Lung microvascular endothelial cell (primary cell): ENCODE results near the gene CDC25C. TPM values are rescaled to one million over a fixed set of nuclear protein-coding genes. Genes with fewer than 3 reads are reported as not detected.
"Not testable (repeated sequence)": the region's sequence is repeated elsewhere in the genome, so short reads cannot be mapped to it uniquely, and the experiment has no call there.

Experiments
- DNase-seq, 2 donors: peaks; one replicate each; pipeline versions ENCODE4 v3.0.0 to v3.0.0-alpha.2; 2010; ENCODE audit warnings: low read depth in 2 of 2
- total RNA-seq: library from RNA; depleted of rRNA; stranded (reverse); fragments of >200 nt; gene quantifications from 2 replicates; pipeline ENCODE4 v1.2.1, GENCODE V29; 2014

CDC25C gene
- total RNA-seq, 1 donor from 2014 or later: 0.79 TPM

GRCh38 chr5:138276402-138277054, 55.1 kb downstream of the CDC25C start:
- DNase-seq: no peak

DNA sequence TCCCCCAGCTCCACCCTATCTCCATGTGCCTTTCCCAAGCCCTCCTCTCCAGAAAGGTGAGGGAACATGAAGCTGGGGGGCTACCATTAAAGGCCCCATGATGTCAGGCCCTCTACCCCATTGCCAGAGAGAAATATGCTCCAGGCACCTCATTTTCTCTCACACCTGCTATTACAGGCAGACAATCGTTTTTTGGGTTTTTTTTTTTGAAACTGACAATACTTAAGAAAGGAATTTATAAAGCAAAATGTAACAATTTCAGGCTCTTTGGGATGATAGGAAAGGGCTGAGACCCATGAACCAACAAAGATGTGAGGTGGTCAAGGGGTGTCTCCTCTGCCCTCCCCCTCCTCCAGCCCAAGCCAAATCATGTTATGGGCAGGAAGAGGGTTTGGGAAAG, 55.7 kb downstream of the CDC25C start:
- DNase-seq: no peak

GRCh38 chr5:138275379-138275782, 56.2 kb downstream of the CDC25C start:
- no peak for DNase-seq

- DNase-seq: no peak
These were observed 57.3 kb downstream of the CDC25C start, which contains the start of gene GFRA3 for GRCh38 chr5:138274189-138274853. Gene GFRA3 (minus strand): TSS chr5:138274621. CDS start chr5:138274424, 197 bp downstream.

DNA sequence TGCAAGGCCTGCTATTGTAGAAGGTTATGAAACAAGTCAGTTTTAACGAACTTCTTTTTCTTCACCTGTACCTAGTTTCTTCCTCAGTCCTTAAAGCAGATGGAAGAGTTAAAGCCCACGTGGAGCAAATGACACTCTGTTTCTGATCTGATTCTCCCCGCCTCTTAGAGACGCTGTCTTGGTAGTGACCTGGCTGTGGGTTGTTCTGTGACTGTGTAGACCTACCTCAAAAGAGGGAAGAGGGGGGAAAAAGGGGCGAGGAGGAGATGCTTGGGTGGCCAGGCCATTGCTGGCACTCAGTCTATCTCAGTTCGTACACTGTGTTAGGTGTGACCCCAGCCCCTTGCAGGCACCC, 57.8 kb downstream of the CDC25C start:
- no peak for DNase-seq

- DNase-seq: no peak
These were observed 58.9 kb downstream of the CDC25C start for GRCh38 chr5:138272681-138273080.

DNA sequence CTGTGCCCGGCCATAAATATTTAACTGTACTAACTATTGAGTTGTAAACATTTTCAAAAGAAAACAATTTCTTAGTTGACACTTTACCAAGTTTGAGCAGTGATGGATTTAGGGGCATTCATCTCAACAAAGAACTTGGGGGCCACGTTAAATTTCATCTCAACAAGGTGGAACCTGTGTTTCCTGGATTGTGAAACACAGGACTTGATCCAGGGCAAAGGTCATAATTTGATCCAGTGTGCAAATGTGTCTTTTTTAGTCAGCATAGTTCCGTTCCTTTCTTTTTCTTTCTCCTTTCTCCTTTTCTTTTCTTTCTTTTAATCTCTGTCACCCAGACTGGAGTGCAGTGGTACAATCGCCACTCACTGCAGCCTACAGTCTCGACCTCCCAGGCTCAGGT, 60.3 kb downstream of the CDC25C start:
- no peak for DNase-seq

GRCh38 chr5:138264183-138264582, 67.4 kb downstream of the CDC25C start:
- no peak for DNase-seq

GRCh38 chr5:138263581-138263980, 68.0 kb downstream of the CDC25C start:
- no peak for DNase-seq

- DNase-seq: peak; percentile 12 to 33
These were observed 72.8 kb downstream of the CDC25C start for GRCh38 chr5:138258704-138259292.

GRCh38 chr5:138257583-138257982, 74.0 kb downstream of the CDC25C start:
- DNase-seq: no peak

GRCh38 chr5:138252944-138253343, 78.7 kb downstream of the CDC25C start:
- DNase-seq: no peak

GRCh38 chr5:138247800-138248199, 83.8 kb downstream of the CDC25C start:
- not testable (repeated sequence) for DNase-seq

DNA sequence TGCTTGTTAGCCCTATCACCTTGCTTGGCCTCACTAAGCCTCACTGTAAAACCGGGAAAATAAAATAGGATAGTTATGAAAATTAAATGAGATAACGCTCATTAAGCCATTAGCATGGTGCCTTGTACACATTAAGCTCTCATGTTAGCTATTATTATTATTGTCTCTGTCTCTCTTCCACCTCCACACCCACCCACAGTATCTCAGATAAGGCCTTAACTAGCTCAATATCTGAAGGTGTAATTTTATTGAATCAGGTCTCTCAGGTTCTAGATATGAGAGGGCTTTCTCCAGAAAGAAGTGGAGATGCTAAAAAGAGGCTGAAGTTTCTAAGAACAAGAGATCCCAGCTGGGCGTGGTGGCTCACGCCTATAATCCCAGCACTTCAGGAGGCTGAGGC, 84.8 kb downstream of the CDC25C start:
- no peak for DNase-seq

- DNase-seq: no peak
These were observed 85.3 kb downstream of the CDC25C start for GRCh38 chr5:138246334-138246733.

GRCh38 chr5:138245717-138246116, 85.9 kb downstream of the CDC25C start:
- no peak for DNase-seq

DNA sequence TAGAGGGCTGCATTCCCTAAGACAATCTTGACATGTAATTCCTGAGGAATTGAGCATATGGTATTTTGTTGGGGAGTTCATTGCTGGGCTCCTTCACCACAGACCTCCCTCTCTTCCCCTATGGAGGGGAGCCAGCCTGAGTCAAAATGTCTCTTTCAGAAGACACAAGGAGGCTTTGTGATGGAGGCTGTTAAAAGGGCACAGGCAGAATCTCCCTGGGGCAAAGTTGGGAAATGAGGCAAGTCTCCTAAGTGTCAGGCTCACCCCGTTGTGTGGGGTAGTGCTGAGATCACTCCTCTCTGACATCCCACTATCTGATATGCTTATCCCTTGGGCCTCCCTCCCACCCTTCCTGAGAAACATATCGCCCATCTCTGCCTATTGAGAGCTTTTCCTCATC, 87.8 kb downstream of the CDC25C start:
- DNase-seq: no peak

DNA sequence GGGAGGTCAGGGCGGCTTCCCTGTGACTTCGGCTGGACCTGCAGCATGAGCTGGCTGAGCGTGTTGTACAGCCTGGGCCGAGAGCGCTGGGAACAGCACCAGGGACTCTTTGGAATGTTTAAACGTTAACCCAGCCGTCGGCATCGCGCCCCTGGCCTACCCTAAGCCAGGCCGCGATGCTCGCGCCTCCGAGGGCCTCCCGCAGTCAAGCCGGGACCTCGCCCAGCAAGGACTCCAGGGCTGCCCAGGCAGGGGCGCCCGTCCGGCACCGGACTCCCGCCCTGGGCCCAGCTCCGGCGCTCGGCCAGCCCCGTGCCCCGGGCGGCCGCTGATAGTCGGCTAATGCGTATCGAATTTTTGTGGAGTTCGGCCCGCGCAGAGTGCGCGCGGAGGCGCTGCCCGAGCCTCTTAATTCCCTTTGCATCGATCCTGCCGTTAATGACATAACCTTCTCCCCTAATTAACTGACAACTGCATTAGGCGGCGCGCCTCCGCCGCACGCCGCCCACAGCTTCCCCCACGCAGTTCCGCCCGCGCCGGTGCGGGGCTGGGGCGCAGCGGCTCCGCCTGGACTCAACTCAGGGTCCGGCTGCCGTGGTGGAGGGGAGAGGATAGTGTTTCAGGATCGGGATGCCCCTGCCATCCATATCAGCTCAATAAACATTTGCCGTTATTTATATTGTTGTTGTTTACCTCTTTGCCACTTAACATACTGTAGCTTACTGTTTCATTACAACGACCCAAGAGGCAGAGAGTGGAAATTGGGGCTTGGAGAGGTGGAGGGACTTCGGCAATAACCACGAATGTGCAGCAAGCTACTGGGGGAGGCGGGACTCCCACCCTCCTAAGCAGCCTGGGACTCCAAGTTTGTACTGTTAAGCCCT, 89.7 kb downstream of the CDC25C start:
- peak; percentile 27 to 52 for DNase-seq

DNA sequence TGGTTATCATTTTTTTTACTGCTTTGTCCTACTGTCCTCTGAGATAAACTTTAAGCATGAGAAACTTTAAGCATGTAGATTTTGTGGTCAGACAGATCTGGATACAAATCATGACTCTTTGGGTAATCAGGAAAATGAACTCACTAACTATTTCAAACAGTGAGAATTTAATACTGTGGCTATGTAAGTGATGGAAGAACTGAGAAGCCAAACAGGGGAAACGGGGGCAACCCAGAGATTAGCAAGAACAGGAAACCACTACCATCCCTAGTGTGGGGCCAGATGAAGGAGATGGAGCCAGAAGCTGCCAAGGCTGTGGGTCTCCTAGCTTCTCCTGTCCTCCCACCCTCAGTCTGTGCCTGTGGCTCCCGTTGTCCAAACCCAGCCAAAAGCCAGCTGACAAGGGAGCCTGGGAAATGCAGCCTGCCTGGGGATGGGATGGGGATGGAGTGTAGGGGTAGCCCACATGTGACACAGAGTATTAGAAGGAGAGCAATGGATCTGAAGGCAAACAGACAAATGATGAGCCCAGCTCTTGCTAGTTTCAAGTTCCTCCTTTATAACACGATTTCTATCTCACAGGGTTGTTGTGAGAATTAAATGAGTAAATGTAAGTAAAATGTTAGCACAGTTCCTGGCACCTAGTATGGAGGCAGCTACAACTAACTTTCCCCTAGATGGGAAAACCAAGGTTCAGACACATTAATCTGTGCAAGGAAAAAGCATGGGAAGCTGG, 90.8 kb downstream of the CDC25C start:
- no peak for DNase-seq

DNA sequence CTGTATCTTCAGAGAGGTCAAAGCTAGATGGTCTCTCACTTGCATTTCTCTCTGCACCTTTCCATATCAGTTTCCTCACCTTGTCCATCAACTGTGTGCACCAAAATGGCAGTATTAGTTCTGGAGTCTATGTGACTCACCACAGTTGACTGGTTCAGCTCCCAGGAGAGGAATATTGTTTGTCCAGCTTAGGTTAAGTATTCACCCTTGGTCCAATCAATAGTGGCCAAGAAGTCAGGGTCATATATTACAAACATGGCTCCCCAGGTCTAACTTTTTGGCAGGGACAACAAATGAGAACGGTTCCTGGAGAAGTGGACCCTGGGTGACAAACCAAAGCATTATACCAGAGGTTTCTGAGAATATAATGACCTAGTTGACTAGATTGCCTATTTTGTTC, 93.6 kb downstream of the CDC25C start:
- no peak for DNase-seq
